WTC11 (cell line): Measurements from ENCODE around the gene GALNT16. TPM values are rescaled to one million over a fixed set of nuclear protein-coding genes. Genes with fewer than 3 reads are reported as not detected.

ENCODE experiments used
- ATAC-seq: fragments of 200-7000 bp; cut with Tn5 transposase; 2 replicates; pipeline ENCODE4 v1.10.0; 2021; ENCODE audit warnings: mild to moderate bottlenecking, moderate library complexity
- CTCF ChIA-PET: fragments of 300-600 bp; sonication (Branson Sonifier 250); formaldehyde crosslinking; loops from one replicate; lab custom pipeline; 2021; ENCODE audit warnings: antibody characterized with exemption; lab: Charles Lee
- POLR2A ChIA-PET: fragments of 350-600 bp; sonication (Branson Sonifier 250); formaldehyde crosslinking; loops from one replicate; lab custom pipeline; 2021; ENCODE audit warnings: antibody characterized with exemption; lab: Charles Lee
- DNase-seq: peaks from one replicate; pipeline ENCODE4 v3.0.0; 2021; ENCODE audit warnings: low spot score
- H3K27ac Mint-ChIP-seq: 2 replicates; pipeline ENCODE4 v1.8.0; 2021; ENCODE audit warnings: mixed read lengths
- H3K27me3 Mint-ChIP-seq: 2 replicates; pipeline ENCODE4 v1.8.0; 2021; ENCODE audit warnings: low read depth, mild to moderate bottlenecking, moderate library complexity, mixed read lengths
- H3K36me3 Mint-ChIP-seq: 2 replicates; pipeline ENCODE4 v1.8.0; 2021; ENCODE audit warnings: mixed read lengths
- H3K4me1 Mint-ChIP-seq: 2 replicates; pipeline ENCODE4 v1.8.0; 2022; ENCODE audit warnings: mixed read lengths
- H3K4me3 Mint-ChIP-seq: 2 replicates; pipeline ENCODE4 v1.8.0; 2021; ENCODE audit warnings: mild to moderate bottlenecking, moderate library complexity, mixed read lengths
- H3K9me3 Mint-ChIP-seq: 2 replicates; pipeline ENCODE4 v1.8.0; 2021; ENCODE audit warnings: mixed read lengths
- AFF4 ChIP-seq: sonication (generic); formaldehyde crosslinking; IDR thresholded peaks from 2 replicates; pipeline ENCODE4 v1.8.1; 2023; ENCODE audit warnings: mild to moderate bottlenecking, missing genetic modification reagents, borderline replicate concordance
- ATF1 ChIP-seq: sonication (generic); formaldehyde crosslinking; IDR thresholded peaks from 2 replicates; pipeline ENCODE4 v1.8.1; 2023; ENCODE audit warnings: mild to moderate bottlenecking, moderate library complexity, missing genetic modification reagents
- ATF6 ChIP-seq: sonication (generic); formaldehyde crosslinking; IDR thresholded peaks from 2 replicates; pipeline ENCODE4 v1.8.1; 2023; ENCODE audit warnings: mild to moderate bottlenecking, missing genetic modification reagents
- ELF4 ChIP-seq: sonication (generic); formaldehyde crosslinking; IDR thresholded peaks from 2 replicates; pipeline ENCODE4 v1.8.1; 2022; ENCODE audit warnings: low read depth, mild to moderate bottlenecking, moderate library complexity, missing genetic modification reagents
- GABPB1 ChIP-seq: sonication (generic); formaldehyde crosslinking; IDR thresholded peaks from 2 replicates; pipeline ENCODE4 v1.8.1; 2023; ENCODE audit warnings: mild to moderate bottlenecking, missing genetic modification reagents
- JAZF1 ChIP-seq: fragments of 250-450 bp; sonication (Bioruptor Pico); IDR thresholded peaks from 2 replicates; pipeline ENCODE4 v1.9.0; 2021; ENCODE audit warnings: moderate library complexity, mild to moderate bottlenecking, inconsistent platforms
- MLX ChIP-seq: sonication (generic); formaldehyde crosslinking; IDR thresholded peaks from 2 replicates; pipeline ENCODE4 v1.8.1; 2023; ENCODE audit warnings: mild to moderate bottlenecking, missing genetic modification reagents, moderate library complexity
- NR2C2 ChIP-seq: sonication (generic); formaldehyde crosslinking; IDR thresholded peaks from 2 replicates; pipeline ENCODE4 v1.8.0; 2022; ENCODE audit warnings: mild to moderate bottlenecking, missing genetic modification reagents
- RORB ChIP-seq: fragments of 250-450 bp; sonication (Bioruptor Pico); IDR thresholded peaks from 2 replicates; pipeline ENCODE4 v1.9.0; 2021; ENCODE audit warnings: mild to moderate bottlenecking
- SMAD4 ChIP-seq: sonication (generic); formaldehyde crosslinking; IDR thresholded peaks from 2 replicates; pipeline ENCODE4 v1.8.0; 2022; ENCODE audit warnings: mild to moderate bottlenecking, missing genetic modification reagents
- USF2 ChIP-seq: sonication (generic); formaldehyde crosslinking; IDR thresholded peaks from 2 replicates; pipeline ENCODE4 v1.8.1; 2023; ENCODE audit warnings: mild to moderate bottlenecking, missing genetic modification reagents, moderate library complexity
- ZNF219 ChIP-seq: sonication (generic); formaldehyde crosslinking; IDR thresholded peaks from 2 replicates; pipeline ENCODE4 v1.8.0; 2023; ENCODE audit warnings: missing genetic modification reagents, mild to moderate bottlenecking, borderline replicate concordance
- ZNF416 ChIP-seq: fragments of 250-450 bp; sonication (Bioruptor Pico); IDR thresholded peaks from 2 replicates; pipeline ENCODE4 v1.9.0; 2021; ENCODE audit warnings: mild to moderate bottlenecking, inconsistent platforms
- ZNF423 ChIP-seq: fragments of 250-450 bp; sonication (Bioruptor Pico); IDR thresholded peaks from 2 replicates; pipeline ENCODE4 v2.1.2; 2022; ENCODE audit warnings: mild to moderate bottlenecking, moderate library complexity
- ZNF425 ChIP-seq: fragments of 250-450 bp; sonication (Bioruptor Pico); conservative IDR thresholded peaks from 2 replicates; pipeline ENCODE4 v1.9.0; 2021; ENCODE audit warnings: mild to moderate bottlenecking
- total RNA-seq: library from RNA; stranded (reverse); gene quantifications from 3 replicates; pipeline ENCODE4 v1.2.3, GENCODE V29; 2021

GALNT16 gene
- total RNA-seq, 1 experiment from 2014 or later = 4.5 TPM

- Mint-ChIP-seq H3K27ac (no peak overlapping the region), H3K36me3 (no peaks in the 10 kb centered on the region), H3K27me3 (no peaks in the 10 kb centered on the region; the same call in 1 of the 2 replicates), H3K9me3 (no peaks in the 10 kb centered on the region), H3K4me3 (no peak overlapping the region), H3K4me1 (peaks cover 16% of the 10 kb centered on the region)
- DNase-seq = no peak
- ChIA-PET POLR2A (no interaction called here), CTCF (interaction anchor here (1.3 to 7.8 kb wide), 2 partner anchors 10 to 224 kb away, joined by 3 to 60 read pairs; no protein-coding TSS in a partner anchor)
- TF ChIP-seq USF2 (CRISPR knock-in tag) (no peak), JAZF1 (CRISPR knock-in tag) (no peak), GABPB1 (CRISPR knock-in tag) (no peak), NR2C2 (CRISPR knock-in tag) (no peak), ELF4 (CRISPR knock-in tag) (no peak), RORB (CRISPR knock-in tag) (no peak), ZNF425 (no peak), MLX (no peak)
- ATAC-seq = no peak
Observed at GRCh38 chr14:69353168-69353567, 93.2 kb downstream of the GALNT16 start.

- H3K4me3 Mint-ChIP-seq = no peak overlapping the region
- ChIA-PET POLR2A (no interaction called here), CTCF (interaction anchor here (0.9 to 1.2 kb wide), 2 partner anchors 8 to 67 kb away, joined by 3 to 4 read pairs; no protein-coding TSS in a partner anchor)
- DNase-seq (no peak), ATAC-seq (no peak)
- no peak overlapping the region; the same call in 1 of the 2 replicates for H3K27ac Mint-ChIP-seq
- H3K4me1 Mint-ChIP-seq = peaks cover 16% of the 10 kb centered on the region
- TF ChIP-seq SMAD4 (no peak), ATF1 (CRISPR knock-in tag) (no peak), ZNF219 (CRISPR knock-in tag) (no peak), ATF6 (CRISPR knock-in tag) (no peak), ZNF416 (CRISPR knock-in tag) (no peak), ZNF423 (CRISPR knock-in tag) (no peak), AFF4 (CRISPR knock-in tag) (no peak)
- H3K27me3 Mint-ChIP-seq = no peaks in the 10 kb centered on the region
- H3K36me3 Mint-ChIP-seq = no peaks in the 10 kb centered on the region
- H3K9me3 Mint-ChIP-seq = no peaks in the 10 kb centered on the region
Observed at GRCh38 chr14:69354383-69355153, 94.6 kb downstream of the GALNT16 start.
